Ishikawa (cell line): Measurements from ENCODE around the gene PJVK.

Experiments used
- EGR1 ChIP-seq: IDR thresholded peaks from 2 replicates; pipeline ENCODE4 v1.6.1; 2012
- EP300 ChIP-seq: IDR thresholded peaks from 2 replicates; pipeline ENCODE4 v1.6.1; 2012; ENCODE audit warnings: borderline replicate concordance
- MAX ChIP-seq: IDR thresholded peaks from 2 replicates; pipeline ENCODE4 v1.6.1; 2012
- REST ChIP-seq: IDR thresholded peaks from 2 replicates; pipeline ENCODE4 v1.6.1; 2012; ENCODE audit warnings: low read depth, mild to moderate bottlenecking
- YY1 ChIP-seq: IDR thresholded peaks from 2 replicates; pipeline ENCODE4 v1.6.1; 2012; ENCODE audit warnings: low read depth

GRCh38 chr2:178425255-178425827 is 25.8 kb upstream of the PJVK start:
- TF ChIP-seq MAX (no peak), REST (no peak), EGR1 (no peak), EP300 (no peak), YY1 (no peak)
